ENCODE results near the gene CLIP4.

GRCh38 chr2:29233428-29233827 lies 118.2 kb downstream of the CLIP4 start:
- TF ChIP-seq, protein P1, sequence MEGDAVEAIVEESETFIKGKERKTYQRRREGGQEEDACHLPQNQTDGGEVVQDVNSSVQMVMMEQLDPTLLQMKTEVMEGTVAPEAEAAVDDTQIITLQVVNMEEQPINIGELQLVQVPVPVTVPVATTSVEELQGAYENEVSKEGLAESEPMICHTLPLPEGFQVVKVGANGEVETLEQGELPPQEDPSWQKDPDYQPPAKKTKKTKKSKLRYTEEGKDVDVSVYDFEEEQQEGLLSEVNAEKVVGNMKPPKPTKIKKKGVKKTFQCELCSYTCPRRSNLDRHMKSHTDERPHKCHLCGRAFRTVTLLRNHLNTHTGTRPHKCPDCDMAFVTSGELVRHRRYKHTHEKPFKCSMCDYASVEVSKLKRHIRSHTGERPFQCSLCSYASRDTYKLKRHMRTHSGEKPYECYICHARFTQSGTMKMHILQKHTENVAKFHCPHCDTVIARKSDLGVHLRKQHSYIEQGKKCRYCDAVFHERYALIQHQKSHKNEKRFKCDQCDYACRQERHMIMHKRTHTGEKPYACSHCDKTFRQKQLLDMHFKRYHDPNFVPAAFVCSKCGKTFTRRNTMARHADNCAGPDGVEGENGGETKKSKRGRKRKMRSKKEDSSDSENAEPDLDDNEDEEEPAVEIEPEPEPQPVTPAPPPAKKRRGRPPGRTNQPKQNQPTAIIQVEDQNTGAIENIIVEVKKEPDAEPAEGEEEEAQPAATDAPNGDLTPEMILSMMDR (IDR thresholded peaks at IDR 0.05), result no peak
- TF ChIP-seq HMGXB4 (CRISPR knock-in tag; IDR thresholded peaks at IDR 0.05), result no peak
- TF ChIP-seq, protein P2, sequence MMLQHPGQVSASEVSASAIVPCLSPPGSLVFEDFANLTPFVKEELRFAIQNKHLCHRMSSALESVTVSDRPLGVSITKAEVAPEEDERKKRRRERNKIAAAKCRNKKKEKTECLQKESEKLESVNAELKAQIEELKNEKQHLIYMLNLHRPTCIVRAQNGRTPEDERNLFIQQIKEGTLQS (CRISPR knock-in tag; conservative IDR thresholded peaks at IDR 0.05), result no peak
- TF ChIP-seq, protein P3, sequence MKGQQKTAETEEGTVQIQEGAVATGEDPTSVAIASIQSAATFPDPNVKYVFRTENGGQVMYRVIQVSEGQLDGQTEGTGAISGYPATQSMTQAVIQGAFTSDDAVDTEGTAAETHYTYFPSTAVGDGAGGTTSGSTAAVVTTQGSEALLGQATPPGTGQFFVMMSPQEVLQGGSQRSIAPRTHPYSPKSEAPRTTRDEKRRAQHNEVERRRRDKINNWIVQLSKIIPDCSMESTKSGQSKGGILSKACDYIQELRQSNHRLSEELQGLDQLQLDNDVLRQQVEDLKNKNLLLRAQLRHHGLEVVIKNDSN (CRISPR knock-in tag; IDR thresholded peaks at IDR 0.05), result no peak
- TF ChIP-seq ATF2 (CRISPR knock-in tag; IDR thresholded peaks at IDR 0.05; ENCODE audit: borderline replicate concordance, low read depth), result no peak
- TF ChIP-seq, protein P4, sequence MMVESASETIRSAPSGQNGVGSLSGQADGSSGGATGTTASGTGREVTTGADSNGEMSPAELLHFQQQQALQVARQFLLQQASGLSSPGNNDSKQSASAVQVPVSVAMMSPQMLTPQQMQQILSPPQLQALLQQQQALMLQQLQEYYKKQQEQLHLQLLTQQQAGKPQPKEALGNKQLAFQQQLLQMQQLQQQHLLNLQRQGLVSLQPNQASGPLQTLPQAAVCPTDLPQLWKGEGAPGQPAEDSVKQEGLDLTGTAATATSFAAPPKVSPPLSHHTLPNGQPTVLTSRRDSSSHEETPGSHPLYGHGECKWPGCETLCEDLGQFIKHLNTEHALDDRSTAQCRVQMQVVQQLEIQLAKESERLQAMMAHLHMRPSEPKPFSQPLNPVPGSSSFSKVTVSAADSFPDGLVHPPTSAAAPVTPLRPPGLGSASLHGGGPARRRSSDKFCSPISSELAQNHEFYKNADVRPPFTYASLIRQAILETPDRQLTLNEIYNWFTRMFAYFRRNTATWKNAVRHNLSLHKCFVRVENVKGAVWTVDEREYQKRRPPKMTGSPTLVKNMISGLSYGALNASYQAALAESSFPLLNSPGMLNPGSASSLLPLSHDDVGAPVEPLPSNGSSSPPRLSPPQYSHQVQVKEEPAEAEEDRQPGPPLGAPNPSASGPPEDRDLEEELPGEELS (CRISPR knock-in tag; IDR thresholded peaks at IDR 0.05), result no peak
- TF ChIP-seq, protein P5, sequence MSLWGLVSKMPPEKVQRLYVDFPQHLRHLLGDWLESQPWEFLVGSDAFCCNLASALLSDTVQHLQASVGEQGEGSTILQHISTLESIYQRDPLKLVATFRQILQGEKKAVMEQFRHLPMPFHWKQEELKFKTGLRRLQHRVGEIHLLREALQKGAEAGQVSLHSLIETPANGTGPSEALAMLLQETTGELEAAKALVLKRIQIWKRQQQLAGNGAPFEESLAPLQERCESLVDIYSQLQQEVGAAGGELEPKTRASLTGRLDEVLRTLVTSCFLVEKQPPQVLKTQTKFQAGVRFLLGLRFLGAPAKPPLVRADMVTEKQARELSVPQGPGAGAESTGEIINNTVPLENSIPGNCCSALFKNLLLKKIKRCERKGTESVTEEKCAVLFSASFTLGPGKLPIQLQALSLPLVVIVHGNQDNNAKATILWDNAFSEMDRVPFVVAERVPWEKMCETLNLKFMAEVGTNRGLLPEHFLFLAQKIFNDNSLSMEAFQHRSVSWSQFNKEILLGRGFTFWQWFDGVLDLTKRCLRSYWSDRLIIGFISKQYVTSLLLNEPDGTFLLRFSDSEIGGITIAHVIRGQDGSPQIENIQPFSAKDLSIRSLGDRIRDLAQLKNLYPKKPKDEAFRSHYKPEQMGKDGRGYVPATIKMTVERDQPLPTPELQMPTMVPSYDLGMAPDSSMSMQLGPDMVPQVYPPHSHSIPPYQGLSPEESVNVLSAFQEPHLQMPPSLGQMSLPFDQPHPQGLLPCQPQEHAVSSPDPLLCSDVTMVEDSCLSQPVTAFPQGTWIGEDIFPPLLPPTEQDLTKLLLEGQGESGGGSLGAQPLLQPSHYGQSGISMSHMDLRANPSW (CRISPR knock-in tag; conservative IDR thresholded peaks at IDR 0.05; ENCODE audit: low read depth), result no peak
- TF ChIP-seq ATF1 (CRISPR knock-in tag; IDR thresholded peaks at IDR 0.05), result no peak
- TF ChIP-seq, protein P6, sequence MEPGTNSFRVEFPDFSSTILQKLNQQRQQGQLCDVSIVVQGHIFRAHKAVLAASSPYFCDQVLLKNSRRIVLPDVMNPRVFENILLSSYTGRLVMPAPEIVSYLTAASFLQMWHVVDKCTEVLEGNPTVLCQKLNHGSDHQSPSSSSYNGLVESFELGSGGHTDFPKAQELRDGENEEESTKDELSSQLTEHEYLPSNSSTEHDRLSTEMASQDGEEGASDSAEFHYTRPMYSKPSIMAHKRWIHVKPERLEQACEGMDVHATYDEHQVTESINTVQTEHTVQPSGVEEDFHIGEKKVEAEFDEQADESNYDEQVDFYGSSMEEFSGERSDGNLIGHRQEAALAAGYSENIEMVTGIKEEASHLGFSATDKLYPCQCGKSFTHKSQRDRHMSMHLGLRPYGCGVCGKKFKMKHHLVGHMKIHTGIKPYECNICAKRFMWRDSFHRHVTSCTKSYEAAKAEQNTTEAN (CRISPR knock-in tag; IDR thresholded peaks at IDR 0.05), result no peak
